Lower leg skin (tissue), 3 donors: ENCODE measurements around the gene MAST3.

Source experiments
- POLR2A ChIP-seq, 2 donors: fragments of 450-650 bp; IDR thresholded peaks; one replicate each; pipeline ENCODE4 v1.6.1; 2016 to 2017; ENCODE audit warnings: antibody characterized with exemption in 2 of 2, mild to moderate bottlenecking in 1 of 2, moderate library complexity in 1 of 2
- TF ChIP-seq, protein P1 (sequence below), 3 donors: fragments of 450-650 bp; IDR thresholded peaks; one replicate each; pipeline ENCODE4 v1.5.1; 2016; ENCODE audit warnings: antibody characterized with exemption in 3 of 3, mild to moderate bottlenecking in 3 of 3, moderate library complexity in 2 of 3

GRCh38 chr19:18167011-18167410 is 69.4 kb downstream of the MAST3 start:
- TF ChIP-seq, protein P1, sequence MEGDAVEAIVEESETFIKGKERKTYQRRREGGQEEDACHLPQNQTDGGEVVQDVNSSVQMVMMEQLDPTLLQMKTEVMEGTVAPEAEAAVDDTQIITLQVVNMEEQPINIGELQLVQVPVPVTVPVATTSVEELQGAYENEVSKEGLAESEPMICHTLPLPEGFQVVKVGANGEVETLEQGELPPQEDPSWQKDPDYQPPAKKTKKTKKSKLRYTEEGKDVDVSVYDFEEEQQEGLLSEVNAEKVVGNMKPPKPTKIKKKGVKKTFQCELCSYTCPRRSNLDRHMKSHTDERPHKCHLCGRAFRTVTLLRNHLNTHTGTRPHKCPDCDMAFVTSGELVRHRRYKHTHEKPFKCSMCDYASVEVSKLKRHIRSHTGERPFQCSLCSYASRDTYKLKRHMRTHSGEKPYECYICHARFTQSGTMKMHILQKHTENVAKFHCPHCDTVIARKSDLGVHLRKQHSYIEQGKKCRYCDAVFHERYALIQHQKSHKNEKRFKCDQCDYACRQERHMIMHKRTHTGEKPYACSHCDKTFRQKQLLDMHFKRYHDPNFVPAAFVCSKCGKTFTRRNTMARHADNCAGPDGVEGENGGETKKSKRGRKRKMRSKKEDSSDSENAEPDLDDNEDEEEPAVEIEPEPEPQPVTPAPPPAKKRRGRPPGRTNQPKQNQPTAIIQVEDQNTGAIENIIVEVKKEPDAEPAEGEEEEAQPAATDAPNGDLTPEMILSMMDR (IDR thresholded peaks at IDR 0.05) = no peak
- no peak for TF ChIP-seq POLR2A (IDR thresholded peaks at IDR 0.05)
